HEK293 (cell line): Measurements from ENCODE around the gene BCL11B.

Experiments
- BCL11A ChIP-seq: fragments of 450-650 bp; formaldehyde crosslinking; IDR thresholded peaks from 2 replicates; pipeline ENCODE4 v1.5.1; 2016; ENCODE audit warnings: low read depth, missing biosample characterization, missing genetic modification characterization
- GFI1B ChIP-seq: fragments of 450-650 bp; formaldehyde crosslinking; IDR thresholded peaks from 2 replicates; pipeline ENCODE4 v1.5.1; 2016; ENCODE audit warnings: missing biosample characterization, missing genetic modification characterization
- HOXA7 ChIP-seq: sonication (generic); formaldehyde crosslinking; IDR thresholded peaks from 2 replicates; pipeline ENCODE4 v1.8.1; 2022; ENCODE audit warnings: missing genetic modification reagents, borderline replicate concordance
- KLF1 ChIP-seq: fragments of 450-650 bp; formaldehyde crosslinking; IDR thresholded peaks from 2 replicates; pipeline ENCODE4 v1.5.1; 2016; ENCODE audit warnings: missing biosample characterization, missing genetic modification characterization
- KLF10 ChIP-seq: fragments of 450-650 bp; IDR thresholded peaks from 2 replicates; pipeline ENCODE4 v1.5.1; 2018; ENCODE audit warnings: missing biosample characterization, mild to moderate bottlenecking, missing genetic modification characterization
- SCRT2 ChIP-seq: fragments of 450-650 bp; formaldehyde crosslinking; IDR thresholded peaks from 2 replicates; pipeline ENCODE4 v1.5.1; 2016; ENCODE audit warnings: missing biosample characterization, missing genetic modification characterization
- ZBTB17 ChIP-seq: fragments of 450-650 bp; formaldehyde crosslinking; IDR thresholded peaks from 2 replicates; pipeline ENCODE4 v1.5.1; 2016; ENCODE audit warnings: missing biosample characterization, missing genetic modification characterization
- ZBTB49 ChIP-seq: fragments of 450-650 bp; formaldehyde crosslinking; IDR thresholded peaks from 2 replicates; pipeline ENCODE4 v1.5.1; 2016; ENCODE audit warnings: missing biosample characterization, missing genetic modification characterization, low read depth
- ZEB2 ChIP-seq: fragments of 450-650 bp; formaldehyde crosslinking; IDR thresholded peaks from 2 replicates; pipeline ENCODE4 v1.5.1; 2016; ENCODE audit warnings: missing biosample characterization, missing genetic modification characterization
- ZFP69B ChIP-seq: fragments of 450-650 bp; formaldehyde crosslinking; IDR thresholded peaks from 2 replicates; pipeline ENCODE4 v1.5.1; 2016; ENCODE audit warnings: missing biosample characterization, missing genetic modification characterization
- ZNF2 ChIP-seq: fragments of 450-650 bp; formaldehyde crosslinking; IDR thresholded peaks from 2 replicates; pipeline ENCODE4 v1.5.1; 2016; ENCODE audit warnings: missing biosample characterization, missing genetic modification characterization
- ZNF280C ChIP-seq: fragments of 450-650 bp; formaldehyde crosslinking; IDR thresholded peaks from 2 replicates; pipeline ENCODE4 v1.5.1; 2016; ENCODE audit warnings: missing biosample characterization, missing genetic modification characterization
- ZNF280D ChIP-seq: fragments of 450-650 bp; formaldehyde crosslinking; IDR thresholded peaks from 2 replicates; pipeline ENCODE4 v1.5.1; 2016; ENCODE audit warnings: missing biosample characterization, missing genetic modification characterization
- ZNF302 ChIP-seq: fragments of 450-650 bp; formaldehyde crosslinking; IDR thresholded peaks from 2 replicates; pipeline ENCODE4 v1.5.1; 2016; ENCODE audit warnings: missing biosample characterization, missing genetic modification characterization, low read depth
- ZNF311 ChIP-seq: fragments of 450-650 bp; formaldehyde crosslinking; IDR thresholded peaks from 2 replicates; pipeline ENCODE4 v1.5.1; 2017; ENCODE audit warnings: missing biosample characterization, missing genetic modification characterization, borderline replicate concordance
- ZNF354C ChIP-seq: fragments of 450-650 bp; formaldehyde crosslinking; IDR thresholded peaks from 2 replicates; pipeline ENCODE4 v1.5.1; 2016; ENCODE audit warnings: missing biosample characterization, missing genetic modification characterization, low read depth, borderline replicate concordance
- ZNF423 ChIP-seq: fragments of 450-650 bp; formaldehyde crosslinking; IDR thresholded peaks from 2 replicates; pipeline ENCODE4 v1.5.1; 2016; ENCODE audit warnings: missing biosample characterization, missing genetic modification characterization
- ZNF433 ChIP-seq: fragments of 450-650 bp; formaldehyde crosslinking; IDR thresholded peaks from 2 replicates; pipeline ENCODE4 v1.5.1; 2016; ENCODE audit warnings: missing biosample characterization, missing genetic modification characterization, low read depth
- ZNF473 ChIP-seq: fragments of 450-650 bp; formaldehyde crosslinking; IDR thresholded peaks from 2 replicates; pipeline ENCODE4 v1.5.1; 2017; ENCODE audit warnings: missing biosample characterization, missing genetic modification characterization
- ZNF660 ChIP-seq: fragments of 450-650 bp; IDR thresholded peaks from 2 replicates; pipeline ENCODE4 v1.5.1; 2018; ENCODE audit warnings: missing biosample characterization, mild to moderate bottlenecking, missing genetic modification characterization
- ZNF704 ChIP-seq: fragments of 450-650 bp; formaldehyde crosslinking; IDR thresholded peaks from 2 replicates; pipeline ENCODE4 v1.5.1; 2016; ENCODE audit warnings: missing biosample characterization, missing genetic modification characterization
- ZNF837 ChIP-seq: fragments of 450-650 bp; formaldehyde crosslinking; IDR thresholded peaks from 2 replicates; pipeline ENCODE4 v1.5.1; 2016; ENCODE audit warnings: missing biosample characterization, missing genetic modification characterization
- ZNF843 ChIP-seq: fragments of 450-650 bp; formaldehyde crosslinking; IDR thresholded peaks from 2 replicates; pipeline ENCODE4 v1.5.1; 2016; ENCODE audit warnings: missing biosample characterization, missing genetic modification characterization
- ZSCAN18 ChIP-seq: fragments of 450-650 bp; formaldehyde crosslinking; IDR thresholded peaks from 2 replicates; pipeline ENCODE4 v1.5.1; 2016; ENCODE audit warnings: missing biosample characterization, missing genetic modification characterization

The BCL11B gene

GRCh38 chr14:99274346-99275221, 2.6 kb upstream of the BCL11B start (continued):
- peak; percentile 79 for TF ChIP-seq ZNF2 (tag by site-specific recombination)
- peak; percentile 80; the same call in 1 of the 2 replicates for TF ChIP-seq ZNF660 (tag by site-specific recombination)
- no peak for TF ChIP-seq ZNF280C (tag by site-specific recombination)
- TF ChIP-seq ZNF433 (tag by site-specific recombination), result no peak
- no peak for TF ChIP-seq GFI1B (tag by site-specific recombination)
- peak; percentile 50; the same call in 1 of the 2 replicates for TF ChIP-seq KLF1 (tag by site-specific recombination)
- TF ChIP-seq BCL11A, result peak; percentile 65; the same call in 1 of the 2 replicates
- no peak; the same call in 1 of the 2 replicates for TF ChIP-seq ZNF280D (tag by site-specific recombination)
- TF ChIP-seq ZNF837 (tag by site-specific recombination), result no peak
- peak; percentile 96 for TF ChIP-seq ZBTB17
- TF ChIP-seq ZNF302 (tag by site-specific recombination), result no peak
- TF ChIP-seq ZNF473 (tag by site-specific recombination), result no peak
- TF ChIP-seq ZNF704, result no peak
- no peak for TF ChIP-seq ZBTB49
- TF ChIP-seq KLF10 (tag by site-specific recombination), result peak; percentile 66; the same call in 1 of the 2 replicates
- peak; percentile 77 for TF ChIP-seq ZNF843 (tag by site-specific recombination)
- no peak for TF ChIP-seq SCRT2 (tag by site-specific recombination)
- peak; percentile 67; the same call in 1 of the 2 replicates for TF ChIP-seq ZNF423
- peak; percentile 93 for TF ChIP-seq ZEB2 (tag by site-specific recombination)
- no peak for TF ChIP-seq ZNF354C (tag by site-specific recombination)
- peak; percentile 93 for TF ChIP-seq ZFP69B
- TF ChIP-seq ZSCAN18 (tag by site-specific recombination), result peak; percentile 87; the same call in 1 of the 2 replicates
- TF ChIP-seq HOXA7 (CRISPR knock-in tag), result no peak
- no peak for TF ChIP-seq ZNF311 (tag by site-specific recombination)
